ENCODE results near the gene DNMBP.

DNMBP gene

GRCh38 chr10:99832439-99832838 is 177.3 kb downstream of the DNMBP start:
- H3K27ac Mint-ChIP-seq: no peak overlapping the region
- peaks cover 3% of the 10 kb centered on the region for H3K4me1 Mint-ChIP-seq (ENCODE audit: low read depth)
- H3K27me3 Mint-ChIP-seq (ENCODE audit: low read depth): peaks cover 2% of the 10 kb centered on the region
- no peak overlapping the region for H3K4me3 Mint-ChIP-seq
- no peaks in the 10 kb centered on the region for H3K36me3 Mint-ChIP-seq (ENCODE audit: low read depth)
- H3K9me3 Mint-ChIP-seq: peaks cover 6% of the 10 kb centered on the region
- no peak for DNase-seq (ENCODE audit: low spot score)

DNA sequence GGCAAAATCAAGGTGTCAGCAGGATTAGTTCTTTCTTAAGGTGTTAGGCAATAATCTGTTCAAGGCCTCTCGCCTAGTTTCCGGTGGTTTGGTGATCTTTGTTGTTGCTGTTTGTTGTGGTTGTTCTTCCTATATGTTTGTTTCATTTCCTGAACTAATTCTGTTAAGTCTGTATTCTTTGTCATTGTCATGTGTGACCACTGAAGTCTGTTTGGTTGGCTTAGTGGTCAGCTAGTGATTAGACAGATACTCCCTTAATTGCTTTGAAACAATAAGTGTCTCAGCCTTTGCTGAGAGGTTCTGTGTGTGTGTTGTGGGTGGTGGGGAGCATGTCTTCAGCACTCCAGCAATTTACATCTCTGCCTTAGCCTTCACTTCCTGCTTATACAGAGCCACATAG is 181.3 kb downstream of the DNMBP start:
- H3K36me3 Mint-ChIP-seq (ENCODE audit: low read depth): no peaks in the 10 kb centered on the region
- peaks cover 3% of the 10 kb centered on the region for H3K4me1 Mint-ChIP-seq (ENCODE audit: low read depth)
- no peak overlapping the region for H3K4me3 Mint-ChIP-seq
- peaks cover 2% of the 10 kb centered on the region for H3K27me3 Mint-ChIP-seq (ENCODE audit: low read depth)
- H3K27ac Mint-ChIP-seq: no peak overlapping the region
- H3K9me3 Mint-ChIP-seq: peaks cover 6% of the 10 kb centered on the region
- no peak for DNase-seq (ENCODE audit: low spot score)

DNA sequence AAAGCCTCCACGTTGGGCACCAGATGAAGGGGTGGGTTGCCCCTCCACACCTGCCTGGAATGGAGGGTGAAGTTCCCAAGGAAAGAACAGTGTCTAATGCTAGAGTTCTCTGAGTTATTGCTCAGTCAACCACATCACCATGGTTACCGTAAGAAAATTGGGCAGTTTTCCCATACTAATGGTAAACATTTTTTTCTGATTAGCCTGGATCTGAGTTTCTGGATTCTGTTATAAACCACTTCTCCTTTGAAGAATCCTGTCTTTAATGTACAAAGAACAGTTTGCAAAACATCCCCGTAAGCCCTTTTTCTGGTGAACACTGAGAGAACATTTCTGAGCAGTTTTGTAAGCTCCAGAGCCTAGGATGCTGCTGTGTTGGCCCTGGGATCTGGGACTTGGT is 181.8 kb downstream of the DNMBP start:
- Mint-ChIP-seq H3K36me3 (ENCODE audit: low read depth) (no peaks in the 10 kb centered on the region), H3K4me1 (ENCODE audit: low read depth) (peaks cover 3% of the 10 kb centered on the region), H3K27ac (no peak overlapping the region), H3K27me3 (ENCODE audit: low read depth) (peaks cover 2% of the 10 kb centered on the region), H3K4me3 (no peak overlapping the region), H3K9me3 (peaks cover 6% of the 10 kb centered on the region)
- no peak for DNase-seq (ENCODE audit: low spot score)
